GM12873 (cell line): ENCODE measurements around the gene XPNPEP2.

ENCODE experiments used
- CTCF ChIP-seq: IDR thresholded peaks from 2 replicates; pipeline ENCODE4 v1.5.1; 2012; ENCODE audit warnings: low read depth, mild to moderate bottlenecking, moderate library complexity, low read length, control low read depth; ENCODE audit not compliant: insufficient read depth; ENCODE audit errors: missing control alignments

XPNPEP2 gene

GRCh38 chrX:129738466-129739308, at the start of gene XPNPEP2:
TSS of gene XPNPEP2 (plus strand) at chrX:129738979. CDS start at chrX:129739214, 235 bp downstream.
- no peak for TF ChIP-seq CTCF

GRCh38 chrX:129689796-129690195, 49.0 kb upstream of the XPNPEP2 start:
- TF ChIP-seq CTCF = no peak

GRCh38 chrX:129690435-129690834, 48.3 kb upstream of the XPNPEP2 start:
- no peak for TF ChIP-seq CTCF

GRCh38 chrX:129693354-129693753, 45.4 kb upstream of the XPNPEP2 start:
- no peak for TF ChIP-seq CTCF

- no peak for TF ChIP-seq CTCF
These were observed 44.0 kb upstream of the XPNPEP2 start for GRCh38 chrX:129694805-129695204.

GRCh38 chrX:129695535-129695934, 43.2 kb upstream of the XPNPEP2 start:
- no peak for TF ChIP-seq CTCF

GRCh38 chrX:129695937-129696336, 42.8 kb upstream of the XPNPEP2 start:
- TF ChIP-seq CTCF = no peak
